Measurements from ENCODE around the gene RANGRF. TPM values are rescaled to one million over a fixed set of nuclear protein-coding genes. Genes with fewer than 3 reads are reported as not detected.

The RANGRF gene
- total and polyA plus RNA-seq, 9 of the 15 experiments (the other 6 are each of a cell fraction or from before 2014, with no cell fraction given) = 7.6 to 60.0 (median 16.0) TPM

DNA sequence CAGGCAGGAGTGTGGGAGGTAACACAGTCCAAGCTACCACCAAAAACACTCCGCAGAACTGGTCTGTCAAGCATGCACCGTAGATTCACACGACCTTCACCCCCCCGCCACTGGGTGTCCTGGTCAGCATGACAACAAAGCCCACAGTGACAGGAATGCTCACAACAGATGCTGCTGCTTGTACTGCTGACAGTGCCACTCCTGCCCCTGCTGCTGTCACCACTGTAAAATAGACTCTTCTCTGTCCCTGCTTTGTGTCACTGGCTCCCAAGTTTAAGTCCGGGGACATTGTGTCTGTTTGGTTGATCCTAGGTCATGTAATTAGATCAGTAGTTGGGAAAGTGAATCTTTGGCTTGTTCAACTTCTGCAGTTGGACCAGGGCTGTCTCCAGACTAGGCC is 44.2 kb downstream of the RANGRF start:
- Histone ChIP-seq H2AFZ (ENCODE audit: low read depth, low read length) (no peak overlapping the region), H3K9ac (ENCODE audit: insufficient read depth in 1 of 2, low read depth in 2 of 2, low read length in 2 of 2) (no peak overlapping the region), H3K4me2 (ENCODE audit: insufficient read depth, low read length) (no peak overlapping the region), H3K4me3 (no peak overlapping the region), H3K9me3 (replicated peaks; ENCODE audit: control insufficient read depth, insufficient read depth, low read depth, low read length) (no peaks in the 10 kb centered on the region), H4K20me1 (replicated peaks; ENCODE audit: control insufficient read depth, insufficient read depth, low read length) (no peaks in the 10 kb centered on the region), H3K4me1 (replicated peaks in 1 of 2; ENCODE audit: control insufficient read depth in 2 of 2, insufficient read depth in 2 of 2, low read length in 2 of 2) (peaks cover 1 to 4% of the 10 kb centered on the region in 2 experiments; a peak in 2 of 5 replicates), H3K36me3 (ENCODE audit: control insufficient read depth, insufficient read depth, low read length) (no peaks in the 10 kb centered on the region), H3K27ac (ENCODE audit: extremely low read depth, low read depth, low read length) (no peak overlapping the region), H3K27me3 (ENCODE audit: control insufficient read depth in 2 of 2, insufficient read depth in 2 of 2, low read length in 2 of 2) (no peaks in the 10 kb centered on the region), H3K79me2 (ENCODE audit: control insufficient read depth, insufficient read depth, low read length) (no peaks in the 10 kb centered on the region), H3K9me1 (ENCODE audit: control insufficient read depth, insufficient read depth, low read length) (no peaks in the 10 kb centered on the region)
- WGBS (ENCODE audit: insufficient coverage, low coverage, missing lambda C conversion rate) = 9% methylated on average over 5 of the region's 5 CpGs
- in situ Hi-C loops (cut with MboI) = no loop called here
- ATAC-seq = peak; percentile 64
- ChIA-PET CTCF (ENCODE audit: low intra/inter-chr PET ratio) (no interaction called here), POLR2A (no interaction called here)
- no peak for FAIRE-seq
- intact Hi-C loops (cut with micrococcal nuclease) = no loop called here
- peak in 1 of 4 experiments; percentile 25 for DNase-seq (ENCODE audit: extremely low read depth in 1 of 4, low spot score in 3 of 4)
- TF ChIP-seq SIN3A (IDR thresholded peaks at IDR 0.05; ENCODE audit: borderline replicate concordance in 2 of 2, control insufficient read depth in 1 of 2, low read depth in 2 of 2, low read length in 2 of 2) = no peak
- TF ChIP-seq POLR3A (IDR thresholded peaks at IDR 0.05; ENCODE audit: borderline replicate concordance, extremely low read depth, insufficient read depth, insufficient read length) = no peak
- TF ChIP-seq HNRNPLL (IDR thresholded peaks at IDR 0.05; ENCODE audit: low read depth, low read length, poor library complexity, severe bottlenecking) = no peak
- no peak for TF ChIP-seq ZFP1 (CRISPR knock-in tag; IDR thresholded peaks at IDR 0.05)
- TF ChIP-seq, protein P1, sequence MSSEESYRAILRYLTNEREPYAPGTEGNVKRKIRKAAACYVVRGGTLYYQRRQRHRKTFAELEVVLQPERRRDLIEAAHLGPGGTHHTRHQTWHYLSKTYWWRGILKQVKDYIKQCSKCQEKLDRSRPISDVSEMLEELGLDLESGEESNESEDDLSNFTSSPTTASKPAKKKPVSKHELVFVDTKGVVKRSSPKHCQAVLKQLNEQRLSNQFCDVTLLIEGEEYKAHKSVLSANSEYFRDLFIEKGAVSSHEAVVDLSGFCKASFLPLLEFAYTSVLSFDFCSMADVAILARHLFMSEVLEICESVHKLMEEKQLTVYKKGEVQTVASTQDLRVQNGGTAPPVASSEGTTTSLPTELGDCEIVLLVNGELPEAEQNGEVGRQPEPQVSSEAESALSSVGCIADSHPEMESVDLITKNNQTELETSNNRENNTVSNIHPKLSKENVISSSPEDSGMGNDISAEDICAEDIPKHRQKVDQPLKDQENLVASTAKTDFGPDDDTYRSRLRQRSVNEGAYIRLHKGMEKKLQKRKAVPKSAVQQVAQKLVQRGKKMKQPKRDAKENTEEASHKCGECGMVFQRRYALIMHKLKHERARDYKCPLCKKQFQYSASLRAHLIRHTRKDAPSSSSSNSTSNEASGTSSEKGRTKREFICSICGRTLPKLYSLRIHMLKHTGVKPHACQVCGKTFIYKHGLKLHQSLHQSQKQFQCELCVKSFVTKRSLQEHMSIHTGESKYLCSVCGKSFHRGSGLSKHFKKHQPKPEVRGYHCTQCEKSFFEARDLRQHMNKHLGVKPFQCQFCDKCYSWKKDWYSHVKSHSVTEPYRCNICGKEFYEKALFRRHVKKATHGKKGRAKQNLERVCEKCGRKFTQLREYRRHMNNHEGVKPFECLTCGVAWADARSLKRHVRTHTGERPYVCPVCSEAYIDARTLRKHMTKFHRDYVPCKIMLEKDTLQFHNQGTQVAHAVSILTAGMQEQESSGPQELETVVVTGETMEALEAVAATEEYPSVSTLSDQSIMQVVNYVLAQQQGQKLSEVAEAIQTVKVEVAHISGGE (CRISPR knock-in tag; IDR thresholded peaks at IDR 0.05) = no peak
- no peak for TF ChIP-seq MYBL2 (IDR thresholded peaks at IDR 0.05; ENCODE audit: low read depth)
- TF ChIP-seq MYBL2 (CRISPR knock-in tag; IDR thresholded peaks at IDR 0.05; ENCODE audit: borderline replicate concordance) = no peak
- TF ChIP-seq NCOA6 (IDR thresholded peaks at IDR 0.05) = no peak
- BruUV-seq (replicated peaks) = no TSS peak

Measured in K562 (cell line).